IMR-90 (cell line): Measurements from ENCODE around the gene ERICH3. TPM values are rescaled to one million over a fixed set of nuclear protein-coding genes. Genes with fewer than 3 reads are reported as not detected.

Experiments used
- ATAC-seq: fragments of 200-7000 bp; cut with Tn5 transposase; 2 replicates; pipeline ENCODE4 v1.9.1; 2020; ENCODE audit warnings: low read depth, mild to moderate bottlenecking, moderate library complexity
- BruUV-seq: library from RNA; stranded (reverse); fragments of 400-500 nt; replicated peaks from 2 replicates; lab custom pipeline; 2021; lab: Mats Ljungman, UMichigan
- CTCF ChIA-PET: fragments of 300-600 bp; formaldehyde crosslinking; extraction: SDS; loops from one replicate; lab custom pipeline; 2021; ENCODE audit warnings: antibody characterized with exemption; lab: Yijun Ruan, JAX
- POLR2A ChIA-PET: fragments of 300-600 bp; sonication (Branson Sonifier 250); formaldehyde crosslinking; loops from one replicate; lab custom pipeline; 2022; ENCODE audit warnings: antibody characterized with exemption; ENCODE audit not compliant: unreplicated experiment; lab: Charles Lee
- DNase-seq: peaks from one replicate; pipeline ENCODE4 v3.0.0; 2013
- H2AFZ ChIP-seq: replicated peaks from 2 replicates; pipeline ENCODE3; 2013; ENCODE audit warnings: low read length, mild to moderate bottlenecking; ENCODE audit not compliant: poor library complexity
- H2AK5ac ChIP-seq: 2 replicates; pipeline ENCODE4 v1.6.1; 2013; ENCODE audit warnings: low read depth, low read length, inconsistent platforms
- H2AK9ac ChIP-seq: replicated peaks from 2 replicates; pipeline ENCODE3; 2013; ENCODE audit warnings: mild to moderate bottlenecking, low read depth, low read length, moderate library complexity; ENCODE audit not compliant: poor library complexity
- H2BK120ac ChIP-seq: 2 replicates; pipeline ENCODE4 v1.6.1; 2013; ENCODE audit warnings: low read depth, low read length, inconsistent platforms
- H2BK15ac ChIP-seq: 3 replicates; pipeline ENCODE4 v1.6.1; 2013; ENCODE audit warnings: low read depth, low read length, inconsistent platforms
- H2BK20ac ChIP-seq: 2 replicates; pipeline ENCODE4 v1.6.1; 2013; ENCODE audit warnings: low read depth, mild to moderate bottlenecking, inconsistent platforms, low read length, moderate library complexity
- H2BK5ac ChIP-seq: 2 replicates; pipeline ENCODE4 v1.6.1; 2013; ENCODE audit warnings: mild to moderate bottlenecking, low read depth, low read length, inconsistent platforms; ENCODE audit not compliant: poor library complexity, severe bottlenecking
- H3K14ac ChIP-seq: replicated peaks from 2 replicates; pipeline ENCODE4 v1.6.1; 2013; ENCODE audit warnings: low read depth, low read length, inconsistent platforms
- H3K18ac ChIP-seq: 2 replicates; pipeline ENCODE4 v1.6.1; 2013; ENCODE audit warnings: low read depth, low read length, control low read depth
- H3K23ac ChIP-seq: 2 replicates; pipeline ENCODE4 v1.6.1; 2013; ENCODE audit warnings: low read depth, low read length, inconsistent platforms
- H3K27ac ChIP-seq: 2 replicates; pipeline ENCODE4 v1.5.1; 2013; ENCODE audit warnings: mild to moderate bottlenecking, control low read depth, low read length; ENCODE audit not compliant: insufficient read depth
- H3K27me3 ChIP-seq: 2 replicates; pipeline ENCODE4 v1.6.1; 2013; ENCODE audit warnings: low read length; ENCODE audit not compliant: control insufficient read depth, insufficient read depth
- H3K36me3 ChIP-seq: 2 replicates; pipeline ENCODE4 v1.6.1; 2013; ENCODE audit warnings: low read length, mixed read lengths; ENCODE audit not compliant: control insufficient read depth, insufficient read depth
- H3K4ac ChIP-seq: 2 replicates; pipeline ENCODE4 v1.6.1; 2013; ENCODE audit warnings: low read depth, low read length, inconsistent platforms
- H3K4me1 ChIP-seq: 2 replicates; pipeline ENCODE4 v1.6.1; 2013; ENCODE audit warnings: low read length, mixed read lengths; ENCODE audit not compliant: control insufficient read depth, insufficient read depth
- H3K4me2 ChIP-seq: 2 replicates; pipeline ENCODE4 v1.6.1; 2013; ENCODE audit warnings: low read depth, mild to moderate bottlenecking, control low read depth, low read length, moderate library complexity
- H3K4me3 ChIP-seq: 2 replicates; pipeline ENCODE4 v1.5.1; 2013; ENCODE audit warnings: low read depth, mild to moderate bottlenecking, control low read depth, low read length, moderate library complexity; ENCODE audit not compliant: insufficient read depth
- H3K56ac ChIP-seq: 2 replicates; pipeline ENCODE4 v1.6.1; 2013; ENCODE audit warnings: low read length, inconsistent platforms; ENCODE audit not compliant: insufficient read depth; ENCODE audit errors: extremely low read depth
- H3K79me1 ChIP-seq, 2 experiments: 2 replicates each; pipeline ENCODE4 v1.6.1; 2013; ENCODE audit warnings: low read length in 2 of 2, inconsistent platforms in 1 of 2, low read depth in 1 of 2
- H3K9ac ChIP-seq: 2 replicates; pipeline ENCODE4 v1.6.1; 2013; ENCODE audit warnings: low read depth, low read length, control low read depth
- H3K9me1 ChIP-seq: 2 replicates; pipeline ENCODE4 v1.6.1; 2013; ENCODE audit warnings: low read length, inconsistent platforms; ENCODE audit not compliant: insufficient read depth
- H3K9me3 ChIP-seq: 2 replicates; pipeline ENCODE4 v1.6.1; 2013; ENCODE audit warnings: low read length; ENCODE audit not compliant: control insufficient read depth, insufficient read depth
- H4K20me1 ChIP-seq: 2 replicates; pipeline ENCODE4 v1.6.1; 2013; ENCODE audit warnings: low read length, inconsistent platforms; ENCODE audit not compliant: insufficient read depth
- H4K5ac ChIP-seq: 2 replicates; pipeline ENCODE4 v1.6.1; 2013; ENCODE audit warnings: mild to moderate bottlenecking, low read depth, low read length, control low read depth
- H4K8ac ChIP-seq, 2 experiments: 2 replicates each; pipeline ENCODE4 v1.6.1; 2013; ENCODE audit warnings: low read depth in 2 of 2, low read length in 2 of 2, control low read depth in 1 of 2, inconsistent platforms in 1 of 2
- H4K91ac ChIP-seq: 2 replicates; pipeline ENCODE4 v1.6.1; 2013; ENCODE audit warnings: low read depth, low read length, inconsistent platforms; ENCODE audit not compliant: insufficient read depth
- FOS ChIP-seq: fragments of 150-350 bp; IDR thresholded peaks from 2 replicates; pipeline ENCODE4 v1.6.1; 2016; ENCODE audit warnings: low read depth, low read length
- NFE2L2 ChIP-seq: fragments of 150-350 bp; IDR thresholded peaks from 2 replicates; pipeline ENCODE4 v1.6.1; 2016; ENCODE audit warnings: low read depth, mild to moderate bottlenecking, low read length
- POLR2A ChIP-seq: IDR thresholded peaks from 2 replicates; pipeline ENCODE4 v1.6.1; 2012; ENCODE audit warnings: mild to moderate bottlenecking, low read depth, low read length
- RAD21 ChIP-seq: IDR thresholded peaks from 2 replicates; pipeline ENCODE4 v1.6.1; 2012; ENCODE audit warnings: low read length, improper control_type of control experiment
- WGBS, 2 experiments: methylation state at CpG; one replicate each; pipeline versions ENCODE4 v1.1.5 to v1.1.7; 2013; ENCODE audit warnings: missing lambda C conversion rate in 2 of 2; ENCODE audit not compliant: insufficient read length in 1 of 2; ENCODE audit errors: extremely low coverage in 2 of 2; 5-methylcytosine and 5-hydroxymethylcytosine counted together
- dilution Hi-C: fragments of 300-500 bp; cut with HindIII; formaldehyde crosslinking; loops from one replicate; pipeline ENCODE4 v1.14.3; 2018; ENCODE audit warnings: low sequenced_read_pairs; ENCODE audit not compliant: unreplicated experiment
- in situ Hi-C: fragments of 300-500 bp; cut with MboI; formaldehyde crosslinking; loops from 3 replicates; pipeline ENCODE4 v1.14.3; 2019; ENCODE audit warnings: low sequenced_read_pairs, inconsistent platforms, mixed read lengths
- intact Hi-C: fragments of 100-400 bp; cut with micrococcal nuclease; formaldehyde crosslinking; loops from 2 replicates; pipeline ENCODE4 v1.10.0; 2022
- polyA plus RNA-seq, 3 experiments: library from polyadenylated mRNA; depleted of rRNA; stranded (reverse); fragments of >200 nt; gene quantifications; 2 replicates each; pipeline ENCODE4 v1.2.3, GENCODE V29; 2012; ENCODE audit warnings: low replicate concordance in 1 of 3
- total RNA-seq: library from RNA; depleted of rRNA; stranded (reverse); fragments of >200 nt; gene quantifications from 2 replicates; pipeline ENCODE4 v1.2.3, GENCODE V29; 2012
- TF ChIP-seq, protein P1 (sequence below): conservative IDR thresholded peaks from 2 replicates; pipeline ENCODE4 v1.5.1; 2012; ENCODE audit warnings: mild to moderate bottlenecking, low read depth, low read length, improper control_type of control experiment

Gene ERICH3
- total and polyA plus RNA-seq, 2 of the 4 experiments (the other 2 are of a cell fraction) = not detected

DNA sequence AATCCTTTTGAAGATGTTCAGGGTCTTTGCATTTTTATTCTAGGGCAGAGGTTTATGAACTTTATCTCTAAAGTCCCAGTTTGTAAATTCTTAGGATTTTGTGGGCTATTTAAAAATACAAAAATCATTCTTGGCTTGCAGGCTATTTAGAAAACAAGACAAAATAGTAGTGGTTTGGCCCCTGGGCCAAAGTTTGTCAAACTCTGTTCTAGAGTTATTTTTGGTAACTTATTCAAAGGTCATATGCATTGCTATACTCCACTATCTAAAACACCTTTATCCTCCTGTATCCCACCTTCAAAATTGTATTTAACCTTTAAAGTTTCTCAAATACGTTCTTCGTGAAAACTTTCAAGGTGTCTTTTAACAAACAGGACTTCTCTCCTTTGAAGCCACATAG lies 85.7 kb downstream of the ERICH3 start:
- no peak overlapping the region for H3K4me3 ChIP-seq
- H3K27me3 ChIP-seq = no peaks in the 10 kb centered on the region
- no peak overlapping the region for H2BK15ac ChIP-seq
- intact Hi-C loops (loop anchor here (10.0 kb wide), 1 partner anchor 147 kb away; the partner anchor contains the start of genes CRYZ and TYW3), dilution Hi-C loops (no loop called here), in situ Hi-C loops (no loop called here)
- DNase-seq (no peak), ATAC-seq (no peak)
- no CpG with 5 or more reads among the region's 2 CpGs for WGBS, 2 experiments
- no peak overlapping the region for H4K8ac ChIP-seq
- no peak overlapping the region for H3K27ac ChIP-seq
- H3K9ac ChIP-seq = no peak overlapping the region
- CTCF ChIA-PET = no interaction called here
- H2AK9ac ChIP-seq = no peak overlapping the region
- TF ChIP-seq, protein P1, sequence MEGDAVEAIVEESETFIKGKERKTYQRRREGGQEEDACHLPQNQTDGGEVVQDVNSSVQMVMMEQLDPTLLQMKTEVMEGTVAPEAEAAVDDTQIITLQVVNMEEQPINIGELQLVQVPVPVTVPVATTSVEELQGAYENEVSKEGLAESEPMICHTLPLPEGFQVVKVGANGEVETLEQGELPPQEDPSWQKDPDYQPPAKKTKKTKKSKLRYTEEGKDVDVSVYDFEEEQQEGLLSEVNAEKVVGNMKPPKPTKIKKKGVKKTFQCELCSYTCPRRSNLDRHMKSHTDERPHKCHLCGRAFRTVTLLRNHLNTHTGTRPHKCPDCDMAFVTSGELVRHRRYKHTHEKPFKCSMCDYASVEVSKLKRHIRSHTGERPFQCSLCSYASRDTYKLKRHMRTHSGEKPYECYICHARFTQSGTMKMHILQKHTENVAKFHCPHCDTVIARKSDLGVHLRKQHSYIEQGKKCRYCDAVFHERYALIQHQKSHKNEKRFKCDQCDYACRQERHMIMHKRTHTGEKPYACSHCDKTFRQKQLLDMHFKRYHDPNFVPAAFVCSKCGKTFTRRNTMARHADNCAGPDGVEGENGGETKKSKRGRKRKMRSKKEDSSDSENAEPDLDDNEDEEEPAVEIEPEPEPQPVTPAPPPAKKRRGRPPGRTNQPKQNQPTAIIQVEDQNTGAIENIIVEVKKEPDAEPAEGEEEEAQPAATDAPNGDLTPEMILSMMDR = no peak
- TF ChIP-seq NFE2L2 (no peak), RAD21 (no peak), FOS (no peak), POLR2A (no peak)
- H3K79me1 ChIP-seq = no peaks in the 10 kb centered on the region
- H3K56ac ChIP-seq = no peak overlapping the region
- no peaks in the 10 kb centered on the region for H3K9me3 ChIP-seq
- H4K5ac ChIP-seq = no peak overlapping the region
- no peak overlapping the region for H3K4ac ChIP-seq
- no peak overlapping the region for H2AFZ ChIP-seq
- no peak overlapping the region for H3K23ac ChIP-seq
- no peak overlapping the region for H3K18ac ChIP-seq
- no peak overlapping the region for H2AK5ac ChIP-seq
- no peaks in the 10 kb centered on the region for H3K36me3 ChIP-seq
- H3K4me2 ChIP-seq = no peak overlapping the region
- H2BK20ac ChIP-seq = no peak overlapping the region
- no peak overlapping the region for H2BK120ac ChIP-seq
- POLR2A ChIA-PET = no interaction called here
- no peak overlapping the region for H2BK5ac ChIP-seq
- no TSS peak for BruUV-seq
- H4K20me1 ChIP-seq = no peaks in the 10 kb centered on the region
- no peaks in the 10 kb centered on the region for H3K9me1 ChIP-seq
- H4K91ac ChIP-seq = no peak overlapping the region
- H3K4me1 ChIP-seq = no peaks in the 10 kb centered on the region
- H3K14ac ChIP-seq = no peak overlapping the region
